ENCODE measurements around the gene MAP2K3.
"Not testable (repeated sequence)": the region's sequence is repeated elsewhere in the genome, so short reads cannot be mapped to it uniquely, and the experiment has no call there.

The MAP2K3 gene

GRCh38 chr17:21313761-21314160 is 29.2 kb downstream of the MAP2K3 start:
- not testable (repeated sequence) for DNase-seq

- DNase-seq = not testable (repeated sequence)
Observed at GRCh38 chr17:21314261-21314664, 29.8 kb downstream of the MAP2K3 start.

- DNase-seq = not testable (repeated sequence)
Observed at GRCh38 chr17:21314701-21315111, 30.2 kb downstream of the MAP2K3 start.

GRCh38 chr17:21315246-21316000 is 30.9 kb downstream of the MAP2K3 start:
- not testable (repeated sequence) for DNase-seq

- DNase-seq = not testable (repeated sequence)
Observed at GRCh38 chr17:21316212-21316886, 31.8 kb downstream of the MAP2K3 start.

- not testable (repeated sequence) for DNase-seq
Observed at GRCh38 chr17:21316887-21317500, 32.5 kb downstream of the MAP2K3 start.

- not testable (repeated sequence) for DNase-seq
Observed at GRCh38 chr17:21317821-21318220, 33.3 kb downstream of the MAP2K3 start.

- no peak for DNase-seq
Observed at GRCh38 chr17:21318439-21318838, 33.9 kb downstream of the MAP2K3 start.

GRCh38 chr17:21318856-21319255 is 34.3 kb downstream of the MAP2K3 start:
- DNase-seq = not testable (repeated sequence)

GRCh38 chr17:21319256-21319655 is 34.7 kb downstream of the MAP2K3 start:
- DNase-seq = not testable (repeated sequence)

GRCh38 chr17:21319686-21320375 is 35.3 kb downstream of the MAP2K3 start:
- DNase-seq = not testable (repeated sequence)

- not testable (repeated sequence) for DNase-seq
Observed at GRCh38 chr17:21320430-21320829, 35.9 kb downstream of the MAP2K3 start.

GRCh38 chr17:21321061-21321460 is 36.5 kb downstream of the MAP2K3 start:
- not testable (repeated sequence) for DNase-seq

GRCh38 chr17:21321744-21322191 is 37.3 kb downstream of the MAP2K3 start:
- not testable (repeated sequence) for DNase-seq

- not testable (repeated sequence) for DNase-seq
Observed at GRCh38 chr17:21323257-21324111, 39.0 kb downstream of the MAP2K3 start.

- not testable (repeated sequence) for DNase-seq
Observed at GRCh38 chr17:21324741-21325140, 40.2 kb downstream of the MAP2K3 start.

- not testable (repeated sequence) for DNase-seq
Observed at GRCh38 chr17:21327921-21328320, 43.4 kb downstream of the MAP2K3 start.

GRCh38 chr17:21328778-21329177 is 44.3 kb downstream of the MAP2K3 start:
- DNase-seq = not testable (repeated sequence)

GRCh38 chr17:21330436-21331160 is 46.1 kb downstream of the MAP2K3 start:
- DNase-seq = no peak

- not testable (repeated sequence) for DNase-seq
Observed at GRCh38 chr17:21336541-21337294, 52.2 kb downstream of the MAP2K3 start.
